GM21717 (cell line): ENCODE measurements around the gene PSTK.

Experiments used
- ATAC-seq: cut with Tn5 transposase; IDR thresholded peaks from one replicate; pipeline ENCODE4 v1.9.1; 2021; ENCODE audit warnings: mild to moderate bottlenecking, moderate library complexity; ENCODE audit not compliant: unreplicated experiment

Gene PSTK, protein sequence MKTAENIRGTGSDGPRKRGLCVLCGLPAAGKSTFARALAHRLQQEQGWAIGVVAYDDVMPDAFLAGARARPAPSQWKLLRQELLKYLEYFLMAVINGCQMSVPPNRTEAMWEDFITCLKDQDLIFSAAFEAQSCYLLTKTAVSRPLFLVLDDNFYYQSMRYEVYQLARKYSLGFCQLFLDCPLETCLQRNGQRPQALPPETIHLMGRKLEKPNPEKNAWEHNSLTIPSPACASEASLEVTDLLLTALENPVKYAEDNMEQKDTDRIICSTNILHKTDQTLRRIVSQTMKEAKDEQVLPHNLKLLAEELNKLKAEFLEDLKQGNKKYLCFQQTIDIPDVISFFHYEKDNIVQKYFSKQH

GRCh38 chr10:122980209-122981065, at the start of gene PSTK:
Gene PSTK (plus strand): TSS chr10:122980401. CDS start chr10:122980480, 79 bp downstream.
- ATAC-seq = peak; percentile 96

GRCh38 chr10:122931088-122931906, 48.9 kb upstream of the PSTK start:
- ATAC-seq = no peak

DNA sequence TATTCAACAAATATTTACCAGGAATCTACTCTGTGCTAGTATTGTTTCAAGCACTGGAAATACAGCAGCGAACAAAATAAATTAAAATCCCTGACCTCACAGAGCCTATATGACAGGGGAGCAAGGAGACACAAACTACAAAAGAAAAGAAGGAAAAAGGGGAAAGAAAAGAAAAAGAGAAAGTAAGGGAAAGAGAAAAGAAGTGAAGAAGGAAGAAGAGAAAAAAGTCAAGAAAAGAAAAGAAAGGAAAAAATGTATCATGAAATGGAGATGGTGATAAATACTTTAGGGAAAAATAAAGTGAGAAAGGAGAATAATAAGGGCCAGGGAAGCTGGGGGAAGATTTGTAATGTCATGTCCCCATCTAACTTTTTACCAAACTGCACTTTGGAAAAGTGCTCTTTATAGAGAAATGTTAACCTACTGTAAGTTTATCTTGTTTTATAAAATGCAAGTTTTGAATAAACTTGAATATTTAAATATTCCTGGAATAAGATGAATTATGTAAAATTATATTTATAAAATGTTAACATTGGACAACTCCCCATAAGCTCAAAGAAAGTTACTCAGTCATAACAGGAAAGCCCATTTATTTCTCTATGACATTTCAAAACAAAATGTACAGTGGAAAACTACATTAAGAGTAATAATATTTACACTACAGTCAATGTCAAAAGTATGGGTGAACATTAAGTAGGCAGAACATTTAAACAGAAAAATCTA, 40.9 kb upstream of the PSTK start:
- ATAC-seq = no peak

DNA sequence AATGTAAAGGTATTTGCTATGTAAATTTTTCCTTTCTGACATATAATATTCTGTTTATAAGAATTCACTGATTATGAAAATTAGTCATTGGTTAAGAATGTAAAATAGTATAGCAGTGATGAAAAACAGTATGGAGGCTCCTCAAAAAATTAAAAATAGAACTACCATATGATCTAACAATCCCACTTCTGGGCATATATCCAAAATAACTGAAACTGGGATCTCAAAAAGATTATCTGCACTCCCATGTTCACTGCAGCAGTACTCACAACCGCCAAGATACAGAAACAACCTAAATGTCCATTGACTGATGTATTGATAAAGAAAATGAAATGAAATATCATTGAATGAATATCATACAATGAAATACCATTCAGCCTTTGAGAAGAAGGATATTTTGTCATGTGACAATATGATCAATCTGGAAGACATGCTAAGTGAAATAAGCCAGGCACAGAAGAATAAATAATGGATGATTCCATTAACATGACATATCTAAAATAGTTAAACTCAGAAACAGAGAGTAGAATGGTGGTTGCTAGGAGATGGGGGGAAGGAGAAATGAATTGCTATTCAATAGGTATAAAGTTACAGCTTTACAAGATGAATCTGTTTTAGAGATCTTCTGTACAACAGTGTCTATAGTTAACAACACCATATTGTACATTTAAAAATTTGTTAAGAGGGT, 40.2 kb upstream of the PSTK start:
- ATAC-seq = no peak

DNA sequence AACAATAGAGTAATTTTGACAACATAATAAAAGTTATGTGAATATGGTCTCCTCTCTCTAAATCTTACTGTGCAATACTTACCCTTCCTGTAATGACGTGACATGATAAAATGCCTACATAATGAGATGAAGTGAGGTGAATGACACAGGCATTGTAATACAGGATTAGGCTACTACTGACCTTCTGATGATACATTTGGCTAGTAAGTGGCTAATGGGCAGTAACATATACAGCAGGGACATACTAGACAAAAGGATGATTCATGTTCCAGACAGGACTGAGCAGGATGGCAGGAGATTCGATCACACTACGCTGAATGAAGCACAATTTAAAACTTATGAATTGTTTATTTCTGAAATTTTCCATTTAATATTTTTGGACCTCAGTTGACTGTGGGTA, 30.9 kb upstream of the PSTK start:
- no peak for ATAC-seq

GRCh38 chr10:122953902-122954730, 26.1 kb upstream of the PSTK start, which contains the start of gene C10orf88:
Gene C10orf88 (minus strand): TSS chr10:122954227. CDS start chr10:122954178, 49 bp downstream.
- ATAC-seq = peak; percentile 98

GRCh38 chr10:122954731-122955050, 25.5 kb upstream of the PSTK start:
- no peak for ATAC-seq

- no peak for ATAC-seq
These were observed 24.3 kb upstream of the PSTK start for GRCh38 chr10:122955892-122956291.

- ATAC-seq = no peak
These were observed 22.7 kb upstream of the PSTK start for GRCh38 chr10:122957474-122957873.

- no peak for ATAC-seq
These were observed 17.8 kb upstream of the PSTK start for GRCh38 chr10:122962405-122962804.

DNA sequence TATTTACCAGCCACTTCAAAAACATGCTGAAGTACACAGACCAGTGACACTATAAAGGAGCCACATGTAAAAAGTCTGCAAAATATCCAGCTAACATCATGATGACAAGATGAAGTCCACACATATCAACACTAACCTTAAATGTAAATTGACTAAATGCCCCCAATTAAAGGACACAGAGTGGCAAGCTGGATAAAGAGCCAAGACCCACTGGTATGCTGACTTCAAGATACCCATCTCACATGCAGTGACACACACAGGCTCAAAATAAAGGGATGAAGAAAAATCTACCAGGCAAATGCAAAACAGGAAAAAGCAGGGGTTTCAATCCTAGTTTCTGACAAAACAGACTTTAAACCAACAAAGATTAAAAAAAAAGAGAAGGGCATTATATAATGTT, 13.3 kb upstream of the PSTK start:
- no peak for ATAC-seq

DNA sequence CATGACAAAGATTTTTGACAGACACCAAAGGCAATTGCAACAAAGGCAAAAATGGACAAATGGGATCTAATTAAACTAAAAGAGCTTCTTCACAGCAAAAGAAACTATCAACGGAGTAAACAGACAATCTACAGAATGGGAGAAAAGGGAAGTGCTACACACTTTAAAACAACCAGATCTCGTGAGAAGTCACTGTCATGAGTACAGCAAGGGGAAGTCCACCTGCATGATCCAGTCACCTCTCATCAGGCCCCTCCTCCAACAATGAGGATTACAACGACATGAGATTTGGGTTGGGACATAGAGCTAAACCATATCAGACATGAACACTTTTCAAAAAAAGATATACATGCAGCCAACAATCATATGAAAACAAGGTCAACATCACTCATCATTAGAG, 11.5 kb upstream of the PSTK start:
- no peak for ATAC-seq

GRCh38 chr10:122974023-122974422, 6.2 kb upstream of the PSTK start:
- ATAC-seq = no peak

GRCh38 chr10:122974543-122975064, 5.6 kb upstream of the PSTK start:
- ATAC-seq = no peak

DNA sequence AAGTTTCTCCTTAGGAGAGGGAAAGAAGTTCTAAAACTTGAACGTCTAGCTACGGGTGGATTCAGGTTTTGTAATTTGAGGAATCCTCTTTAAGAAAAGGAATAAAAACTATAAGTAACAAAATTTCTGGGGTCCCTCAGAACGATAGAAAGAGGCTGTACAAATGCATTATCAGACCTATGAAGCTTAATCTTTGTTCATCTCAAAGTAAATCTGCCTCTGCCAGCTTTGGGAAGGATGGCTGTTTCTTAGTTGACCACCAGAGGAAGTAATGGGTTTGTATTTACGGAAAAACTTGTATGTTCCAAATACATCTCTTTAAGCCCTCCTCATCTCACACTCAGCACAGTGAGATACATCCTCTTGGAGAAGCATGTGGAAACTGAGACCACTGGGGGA, 864 bp downstream of the PSTK start:
- no peak for ATAC-seq

- ATAC-seq = no peak
These were observed 3.7 kb downstream of the PSTK start for GRCh38 chr10:122983898-122984297.

DNA sequence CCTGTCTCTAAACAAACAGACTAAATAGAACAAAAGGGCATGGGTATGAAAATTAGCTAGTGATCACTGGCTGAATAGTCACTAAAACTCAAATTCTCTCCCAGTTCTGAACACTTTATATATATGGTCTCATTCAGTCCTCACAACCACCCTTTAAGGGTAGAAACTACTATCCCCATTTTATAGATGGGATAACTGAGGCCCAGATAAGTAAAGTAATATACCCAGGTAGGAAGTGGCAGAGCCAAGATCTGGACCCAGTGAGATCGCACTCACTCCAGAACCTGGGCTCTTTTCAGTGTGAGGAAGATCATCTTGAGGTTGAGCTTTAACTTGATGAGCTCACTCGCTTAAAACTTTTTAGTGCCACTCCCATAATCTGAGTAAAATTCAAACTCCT, 4.5 kb downstream of the PSTK start:
- no peak for ATAC-seq

- ATAC-seq = no peak
These were observed 6.1 kb downstream of the PSTK start for GRCh38 chr10:122986335-122986734.

GRCh38 chr10:122988501-122988900, 8.3 kb downstream of the PSTK start:
- ATAC-seq = no peak
